Measurements from ENCODE around the gene WDR45.

WDR45 gene

DNA sequence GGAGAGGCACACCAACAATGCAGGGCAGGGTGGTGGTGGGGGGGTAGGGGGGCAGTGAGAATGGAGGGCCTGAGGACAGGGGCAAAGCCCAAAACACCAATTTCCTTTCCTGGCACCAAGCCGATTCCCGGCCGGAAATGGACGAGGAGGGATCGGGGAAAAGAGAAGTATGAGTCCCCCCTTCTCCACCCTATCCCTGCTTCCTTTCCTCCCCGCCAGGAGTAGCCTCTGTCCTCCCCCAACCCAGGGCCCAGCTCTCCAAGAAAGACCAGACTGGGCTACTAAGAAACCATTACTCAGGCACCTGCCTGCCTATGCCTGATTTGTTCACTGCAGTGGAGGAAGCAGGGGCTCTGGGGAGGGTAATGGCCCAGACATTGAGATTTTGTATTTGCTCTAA is 20.5 kb downstream of the WDR45 start:
- Histone ChIP-seq H3K9ac (no peak overlapping the region), H3K4me1 (no peaks in the 10 kb centered on the region), H2AFZ (peak overlapping the region; percentile 60), H3K36me3 (ENCODE audit: control insufficient read depth, insufficient read depth, low read length) (no peaks in the 10 kb centered on the region), H3K79me2 (peaks cover 10% of the 10 kb centered on the region), H3K4me2 (ENCODE audit: low read length) (peak overlapping the region; percentile 67), H3K27ac (peak overlapping the region; percentile 78), H3K27me3 (ENCODE audit: control insufficient read depth, insufficient read depth, low read length) (no peaks in the 10 kb centered on the region), H3K4me3 (ENCODE audit: low read depth, low read length) (peak overlapping the region; percentile 59), H3K9me3 (ENCODE audit: control insufficient read depth, low read length) (no peaks in the 10 kb centered on the region)
- TF ChIP-seq CTCF (IDR thresholded peaks at IDR 0.05) = no peak

- peaks cover 10% of the 10 kb centered on the region for H3K79me2 ChIP-seq
- no peaks in the 10 kb centered on the region for H3K36me3 ChIP-seq (ENCODE audit: control insufficient read depth, insufficient read depth, low read length)
- no peak for TF ChIP-seq CTCF (IDR thresholded peaks at IDR 0.05)
- peak within 1 kb of the TSS; percentile 67 for H3K4me2 ChIP-seq (ENCODE audit: low read length)
- H3K4me3 ChIP-seq (ENCODE audit: low read depth, low read length) = peak within 1 kb of the TSS; percentile 59
- no peaks in the 10 kb centered on the region for H3K4me1 ChIP-seq
- H3K27ac ChIP-seq = peak within 1 kb of the TSS; percentile 78
- no peaks in the 10 kb centered on the region for H3K27me3 ChIP-seq (ENCODE audit: control insufficient read depth, insufficient read depth, low read length)
- no peaks in the 10 kb centered on the region for H3K9me3 ChIP-seq (ENCODE audit: control insufficient read depth, low read length)
- H3K9ac ChIP-seq = no peak within 1 kb of the TSS
- peak within 1 kb of the TSS; percentile 60 for H2AFZ ChIP-seq
Measured at GRCh38 chrX:49058794-49059193, 20.9 kb downstream of the WDR45 start, which contains the start of gene CCDC120. Gene CCDC120 (plus strand): TSS chrX:49058999. CDS start chrX:49062042, 3,043 bp downstream.

GRCh38 chrX:49054073-49054762 is 25.5 kb downstream of the WDR45 start:
- TF ChIP-seq CTCF (IDR thresholded peaks at IDR 0.05) = no peak
- Histone ChIP-seq H3K4me1 (no peaks in the 10 kb centered on the region), H3K27ac (peak overlapping the region; percentile 75), H3K9me3 (ENCODE audit: control insufficient read depth, low read length) (no peaks in the 10 kb centered on the region), H3K27me3 (ENCODE audit: control insufficient read depth, insufficient read depth, low read length) (no peaks in the 10 kb centered on the region), H2AFZ (peak overlapping the region; percentile 91), H3K79me2 (no peaks in the 10 kb centered on the region), H3K9ac (no peak overlapping the region), H3K4me2 (ENCODE audit: low read length) (peak overlapping the region; percentile 68), H3K4me3 (ENCODE audit: low read depth, low read length) (peak overlapping the region; percentile 57), H3K36me3 (ENCODE audit: control insufficient read depth, insufficient read depth, low read length) (no peaks in the 10 kb centered on the region)

GRCh38 chrX:49053223-49054072 is 26.2 kb downstream of the WDR45 start:
- H3K9ac ChIP-seq = peak overlapping the region; percentile 14
- no peaks in the 10 kb centered on the region for H3K4me1 ChIP-seq
- H3K36me3 ChIP-seq (ENCODE audit: control insufficient read depth, insufficient read depth, low read length) = no peaks in the 10 kb centered on the region
- TF ChIP-seq CTCF (IDR thresholded peaks at IDR 0.05) = no peak
- peak overlapping the region; percentile 57 for H3K4me3 ChIP-seq (ENCODE audit: low read depth, low read length)
- H3K27ac ChIP-seq = peak overlapping the region; percentile 75
- no peaks in the 10 kb centered on the region for H3K79me2 ChIP-seq
- H2AFZ ChIP-seq = peak overlapping the region; percentile 91
- H3K9me3 ChIP-seq (ENCODE audit: control insufficient read depth, low read length) = no peaks in the 10 kb centered on the region
- peak overlapping the region; percentile 68 for H3K4me2 ChIP-seq (ENCODE audit: low read length)
- no peaks in the 10 kb centered on the region for H3K27me3 ChIP-seq (ENCODE audit: control insufficient read depth, insufficient read depth, low read length)
